HCT116 (cell line): ENCODE measurements around the gene MYLK3. TPM values are rescaled to one million over a fixed set of nuclear protein-coding genes. Genes with fewer than 3 reads are reported as not detected.

Experiments used
- ATAC-seq: fragments of 200-7000 bp; cut with Tn5 transposase; 2 replicates; pipeline ENCODE4 v1.9.1; 2020; ENCODE audit warnings: mild to moderate bottlenecking, moderate library complexity
- BruUV-seq: library from RNA; stranded (reverse); fragments of 400-500 nt; replicated peaks from 2 replicates; lab custom pipeline; 2021; lab: Mats Ljungman, UMichigan
- CTCF ChIA-PET: fragments of 300-600 bp; sonication (Branson Sonifier 250); formaldehyde crosslinking; loops from one replicate; lab custom pipeline; 2021; ENCODE audit warnings: antibody characterized with exemption; lab: Charles Lee
- POLR2A ChIA-PET: fragments of 300-600, 350-600 bp; sonication (Branson Sonifier 250); formaldehyde crosslinking; loops from one replicate; lab custom pipeline; 2021; ENCODE audit warnings: antibody characterized with exemption; lab: Charles Lee
- RAD21 ChIA-PET, 2 experiments: fragments of 300-600 bp; sonication (Branson Sonifier 250); formaldehyde crosslinking; loops; one replicate each; lab custom pipeline; 2023; ENCODE audit warnings: low total read pairs in 2 of 2; ENCODE audit not compliant: uncharacterized antibody in 2 of 2, unreplicated experiment in 2 of 2, low non-redundant PET in 1 of 2; lab: Charles Lee
- DNase-seq: peaks from one replicate; pipeline ENCODE4 v3.0.0-alpha.2; 2010; ENCODE audit warnings: low read depth, low spot score
- H2AFZ ChIP-seq: fragments of 200-600 bp; shearing (Covaris generic), sonication (generic); 2 replicates; pipeline ENCODE4 v1.6.1; 2017; ENCODE audit warnings: low read depth, mixed run types, mixed read lengths, antibody characterized with exemption, low read length; ENCODE audit not compliant: poor library complexity, severe bottlenecking
- H3K27ac ChIP-seq: 2 replicates; pipeline ENCODE4 v1.5.1; 2012; ENCODE audit warnings: low read depth, low read length
- H3K27me3 ChIP-seq: fragments of 200-600 bp; sonication (generic); 2 replicates; pipeline ENCODE4 v1.6.1; 2016; ENCODE audit warnings: mixed run types, low read length, mixed read lengths; ENCODE audit not compliant: insufficient read depth
- H3K36me3 ChIP-seq, 2 experiments: fragments of 200-500 bp in 1 of 2; fragments of 200-600 bp in 1 of 2; sonication (Bioruptor generic) in 1 of 2; sonication (generic) in 1 of 2; 2 replicates each; pipeline versions ENCODE4 v1.5.1 to v1.6.1; 2014 to 2016; ENCODE audit warnings: low read length in 2 of 2, inconsistent platforms in 1 of 2, mixed read lengths in 1 of 2, mixed run types in 1 of 2; ENCODE audit not compliant: insufficient read depth in 2 of 2, control insufficient read depth in 1 of 2
- H3K4me1 ChIP-seq, 2 experiments: fragments of 200-600 bp in 1 of 2; sonication (generic) in 1 of 2; 2 replicates each; pipeline versions ENCODE4 v1.5.1 to v1.6.1; 2012 to 2017; ENCODE audit warnings: low read length in 2 of 2, inconsistent platforms in 1 of 2, mild to moderate bottlenecking in 1 of 2, mixed read lengths in 1 of 2, mixed run types in 1 of 2, moderate library complexity in 1 of 2; ENCODE audit not compliant: insufficient read depth in 2 of 2, control insufficient read depth in 1 of 2
- H3K4me2 ChIP-seq: fragments of 200-600 bp; sonication (generic); 2 replicates; pipeline ENCODE4 v1.6.1; 2017; ENCODE audit warnings: mixed run types, low read length, mixed read lengths
- H3K4me3 ChIP-seq, 2 experiments: fragments of 200-600 bp in 1 of 2; sonication (generic) in 1 of 2; replicated peaks in 1 of 2; 2 replicates each; pipeline ENCODE4 v1.5.1; 2011 to 2016; ENCODE audit warnings: low read length in 2 of 2, control low read depth in 1 of 2, low read depth in 1 of 2, mild to moderate bottlenecking in 1 of 2, mixed read lengths in 1 of 2, mixed run types in 1 of 2
- H3K79me2 ChIP-seq: fragments of 200-600 bp; sonication (generic); 2 replicates; pipeline ENCODE4 v1.6.1; 2017; ENCODE audit warnings: mild to moderate bottlenecking, mixed run types, low read length, moderate library complexity, mixed read lengths; ENCODE audit not compliant: insufficient read depth
- H3K9ac ChIP-seq: fragments of 200-600 bp; sonication (generic); 2 replicates; pipeline ENCODE4 v1.6.1; 2016; ENCODE audit warnings: low read length, mixed read lengths
- H3K9me2 ChIP-seq: fragments of 200-600 bp; sonication (generic), shearing (Covaris generic); 2 replicates; pipeline ENCODE4 v1.6.1; 2017; ENCODE audit warnings: mixed run types, mild to moderate bottlenecking, moderate library complexity; ENCODE audit not compliant: insufficient read depth
- H3K9me3 ChIP-seq, 2 experiments: fragments of 200-500 bp in 1 of 2; fragments of 200-600 bp in 1 of 2; sonication (Bioruptor generic) in 1 of 2; sonication (generic) in 1 of 2; 2 replicates each; pipeline ENCODE4 v1.6.1; 2014 to 2017; ENCODE audit warnings: low read length in 2 of 2, mixed read lengths in 2 of 2, inconsistent platforms in 1 of 2, low read depth in 1 of 2, mild to moderate bottlenecking in 1 of 2, mixed run types in 1 of 2, moderate library complexity in 1 of 2; ENCODE audit not compliant: control insufficient read depth in 1 of 2, insufficient read depth in 1 of 2
- H4K20me1 ChIP-seq: fragments of 200-600 bp; sonication (generic), shearing (Covaris generic); 2 replicates; pipeline ENCODE4 v1.6.1; 2017; ENCODE audit warnings: mixed run types, mild to moderate bottlenecking, moderate library complexity; ENCODE audit not compliant: insufficient read depth
- CBX3 ChIP-seq: IDR thresholded peaks from 2 replicates; pipeline ENCODE4 v1.6.1; 2012; ENCODE audit warnings: low read depth
- EZH2phosphoT487 ChIP-seq: fragments of 200-600 bp; IDR thresholded peaks from 2 replicates; pipeline ENCODE4 v1.6.1; 2018; ENCODE audit warnings: antibody characterized with exemption, borderline replicate concordance
- POLR2AphosphoS5 ChIP-seq: IDR thresholded peaks from 2 replicates; pipeline ENCODE4 v1.6.1; 2011; ENCODE audit warnings: mild to moderate bottlenecking, low read depth, low read length, moderate library complexity
- SIN3A ChIP-seq: IDR thresholded peaks from 2 replicates; pipeline ENCODE4 v1.6.1; 2012; ENCODE audit warnings: low read depth
- SP1 ChIP-seq: IDR thresholded peaks from 2 replicates; pipeline ENCODE4 v1.6.1; 2012; ENCODE audit warnings: low read depth
- SRF ChIP-seq: IDR thresholded peaks from 2 replicates; pipeline ENCODE4 v1.6.1; 2012; ENCODE audit warnings: low read depth
- TCF7L2 ChIP-seq: IDR thresholded peaks from 2 replicates; pipeline ENCODE4 v1.7.0; 2011; ENCODE audit warnings: borderline replicate concordance, inconsistent platforms; ENCODE audit not compliant: insufficient read depth, insufficient read length; ENCODE audit errors: extremely low read depth
- ZFX ChIP-seq: fragments of 450-650 bp; IDR thresholded peaks from 2 replicates; pipeline ENCODE4 v1.6.1; 2017
- intact Hi-C: fragments of 100-400 bp; cut with micrococcal nuclease; formaldehyde crosslinking; loops from 2 replicates; pipeline ENCODE4 v1.10.0; 2022
- total RNA-seq: library from RNA; stranded (reverse); gene quantifications from one replicate; pipeline ENCODE4 v1.2.1, GENCODE V29; 2021; ENCODE audit not compliant: unreplicated experiment
- TF ChIP-seq, protein P1 (sequence below): IDR thresholded peaks from 2 replicates; pipeline ENCODE4 v1.6.1; 2012
- TF ChIP-seq, protein P2 (sequence below): IDR thresholded peaks from 2 replicates; pipeline ENCODE4 v1.6.1; 2011; ENCODE audit warnings: mild to moderate bottlenecking, low read length, moderate library complexity; ENCODE audit not compliant: insufficient replicate concordance; ENCODE audit errors: extremely low read depth
- TF ChIP-seq, protein P3 (sequence below), 3 experiments: fragments of 200-600 bp in 1 of 3; sonication (generic) in 1 of 3; IDR thresholded peaks in 2 of 3; conservative IDR thresholded peaks in 1 of 3; 2 replicates each; pipeline ENCODE4 v1.5.1; 2012 to 2017; ENCODE audit warnings: low read depth in 2 of 3, low read length in 2 of 3, antibody characterized with exemption in 1 of 3, borderline replicate concordance in 1 of 3, control low read depth in 1 of 3, mild to moderate bottlenecking in 1 of 3, mixed read lengths in 1 of 3, mixed run types in 1 of 3, moderate library complexity in 1 of 3; ENCODE audit not compliant: insufficient read depth in 1 of 3

MYLK3 gene
- total RNA-seq, 1 experiment from 2014 or later: 0.22 TPM

DNA sequence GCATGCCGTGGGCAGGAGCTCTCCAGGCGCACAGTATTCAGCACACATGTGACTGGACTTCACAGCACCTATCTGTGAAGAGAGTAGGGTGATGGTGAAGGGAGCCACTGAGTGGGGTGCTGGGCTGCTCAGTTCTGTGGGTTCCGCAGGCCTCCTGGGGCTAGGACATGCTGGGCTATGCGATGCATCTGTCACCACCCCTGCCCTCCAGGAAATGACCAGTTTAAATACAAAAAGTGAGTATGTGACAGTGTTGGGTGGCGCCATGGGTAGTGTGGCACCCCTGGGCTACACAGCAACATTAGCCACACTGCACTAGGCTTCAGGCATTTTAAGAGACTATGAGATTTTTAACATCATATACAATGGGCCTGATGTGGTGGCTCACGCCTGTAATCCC lies 28.6 kb downstream of the MYLK3 start:
- Histone ChIP-seq H3K4me1 (no peaks in the 10 kb centered on the region), H3K9me2 (no peaks in the 10 kb centered on the region), H2AFZ (no peak overlapping the region), H3K9ac (no peak overlapping the region), H3K4me2 (no peak overlapping the region), H3K4me3 (no peak overlapping the region), H3K27ac (no peak overlapping the region), H3K9me3 (no peaks in the 10 kb centered on the region), H4K20me1 (no peaks in the 10 kb centered on the region)
- RAD21 ChIA-PET: no interaction called here
- BruUV-seq: no TSS peak
- CTCF ChIA-PET: no interaction called here
- TF ChIP-seq CBX3 (no peak), SP1 (no peak), SIN3A (no peak), EZH2phosphoT487 (no peak)
- TF ChIP-seq, all 23 proteins: peak for 0
- H3K36me3 ChIP-seq: no peaks in the 10 kb centered on the region
- no peaks in the 10 kb centered on the region for H3K79me2 ChIP-seq
- DNase-seq: no peak
- ATAC-seq: no peak
- intact Hi-C loops: no loop called here
- no peaks in the 10 kb centered on the region for H3K27me3 ChIP-seq
- POLR2A ChIA-PET: no interaction called here

DNA sequence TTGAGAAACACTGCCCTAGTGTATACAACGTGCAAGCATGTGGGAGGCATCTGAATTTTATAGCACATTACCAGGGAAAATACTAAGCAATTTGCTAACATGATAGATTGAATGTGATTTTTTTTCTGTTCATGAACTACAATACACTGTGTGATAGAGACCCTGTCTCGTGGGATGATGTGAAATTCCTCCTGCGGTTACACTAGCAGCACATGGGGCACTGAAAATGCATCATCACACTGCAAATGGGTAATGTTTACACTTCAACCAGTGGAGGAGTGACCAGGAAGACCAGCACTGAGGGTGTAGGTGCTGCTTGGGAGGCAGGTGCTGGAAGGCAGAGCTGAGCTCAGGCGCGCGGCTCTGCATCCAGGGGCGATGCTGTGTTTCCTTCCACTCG lies 29.9 kb downstream of the MYLK3 start:
- BruUV-seq: no TSS peak
- no peaks in the 10 kb centered on the region for H3K9me2 ChIP-seq
- no peak for DNase-seq
- H3K27me3 ChIP-seq: no peaks in the 10 kb centered on the region
- TF ChIP-seq ZFX: no peak
- TF ChIP-seq SIN3A: no peak
- TF ChIP-seq, protein P1, sequence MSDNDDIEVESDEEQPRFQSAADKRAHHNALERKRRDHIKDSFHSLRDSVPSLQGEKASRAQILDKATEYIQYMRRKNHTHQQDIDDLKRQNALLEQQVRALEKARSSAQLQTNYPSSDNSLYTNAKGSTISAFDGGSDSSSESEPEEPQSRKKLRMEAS: no peak
- TF ChIP-seq, protein P2, sequence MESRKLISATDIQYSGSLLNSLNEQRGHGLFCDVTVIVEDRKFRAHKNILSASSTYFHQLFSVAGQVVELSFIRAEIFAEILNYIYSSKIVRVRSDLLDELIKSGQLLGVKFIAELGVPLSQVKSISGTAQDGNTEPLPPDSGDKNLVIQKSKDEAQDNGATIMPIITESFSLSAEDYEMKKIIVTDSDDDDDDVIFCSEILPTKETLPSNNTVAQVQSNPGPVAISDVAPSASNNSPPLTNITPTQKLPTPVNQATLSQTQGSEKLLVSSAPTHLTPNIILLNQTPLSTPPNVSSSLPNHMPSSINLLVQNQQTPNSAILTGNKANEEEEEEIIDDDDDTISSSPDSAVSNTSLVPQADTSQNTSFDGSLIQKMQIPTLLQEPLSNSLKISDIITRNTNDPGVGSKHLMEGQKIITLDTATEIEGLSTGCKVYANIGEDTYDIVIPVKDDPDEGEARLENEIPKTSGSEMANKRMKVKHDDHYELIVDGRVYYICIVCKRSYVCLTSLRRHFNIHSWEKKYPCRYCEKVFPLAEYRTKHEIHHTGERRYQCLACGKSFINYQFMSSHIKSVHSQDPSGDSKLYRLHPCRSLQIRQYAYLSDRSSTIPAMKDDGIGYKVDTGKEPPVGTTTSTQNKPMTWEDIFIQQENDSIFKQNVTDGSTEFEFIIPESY: no peak
- TF ChIP-seq POLR2AphosphoS5: no peak
- TF ChIP-seq, protein P3, sequence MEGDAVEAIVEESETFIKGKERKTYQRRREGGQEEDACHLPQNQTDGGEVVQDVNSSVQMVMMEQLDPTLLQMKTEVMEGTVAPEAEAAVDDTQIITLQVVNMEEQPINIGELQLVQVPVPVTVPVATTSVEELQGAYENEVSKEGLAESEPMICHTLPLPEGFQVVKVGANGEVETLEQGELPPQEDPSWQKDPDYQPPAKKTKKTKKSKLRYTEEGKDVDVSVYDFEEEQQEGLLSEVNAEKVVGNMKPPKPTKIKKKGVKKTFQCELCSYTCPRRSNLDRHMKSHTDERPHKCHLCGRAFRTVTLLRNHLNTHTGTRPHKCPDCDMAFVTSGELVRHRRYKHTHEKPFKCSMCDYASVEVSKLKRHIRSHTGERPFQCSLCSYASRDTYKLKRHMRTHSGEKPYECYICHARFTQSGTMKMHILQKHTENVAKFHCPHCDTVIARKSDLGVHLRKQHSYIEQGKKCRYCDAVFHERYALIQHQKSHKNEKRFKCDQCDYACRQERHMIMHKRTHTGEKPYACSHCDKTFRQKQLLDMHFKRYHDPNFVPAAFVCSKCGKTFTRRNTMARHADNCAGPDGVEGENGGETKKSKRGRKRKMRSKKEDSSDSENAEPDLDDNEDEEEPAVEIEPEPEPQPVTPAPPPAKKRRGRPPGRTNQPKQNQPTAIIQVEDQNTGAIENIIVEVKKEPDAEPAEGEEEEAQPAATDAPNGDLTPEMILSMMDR (IDR thresholded peaks at IDR 0.05 in 2 of 3, conservative IDR thresholded peaks at IDR 0.05 in 1 of 3; ENCODE audit: borderline replicate concordance in 1 of 3, insufficient read depth in 1 of 3, low read depth in 2 of 3, low read length in 2 of 3): no peak
- TF ChIP-seq TCF7L2: no peak
- TF ChIP-seq SRF: no peak
- TF ChIP-seq, all 23 proteins: peak for 0
- no peak overlapping the region for H3K4me3 ChIP-seq
- H4K20me1 ChIP-seq: no peaks in the 10 kb centered on the region
- ChIA-PET CTCF (no interaction called here), RAD21 (no interaction called here), POLR2A (no interaction called here)
- H3K4me2 ChIP-seq: no peak overlapping the region
- intact Hi-C loops: no loop called here
- no peaks in the 10 kb centered on the region for H3K36me3 ChIP-seq
- H3K9ac ChIP-seq: no peak overlapping the region
- H2AFZ ChIP-seq: no peak overlapping the region
- H3K79me2 ChIP-seq: no peaks in the 10 kb centered on the region
- ATAC-seq: no peak
- H3K4me1 ChIP-seq: no peaks in the 10 kb centered on the region
- H3K27ac ChIP-seq: no peak overlapping the region
- no peaks in the 10 kb centered on the region for H3K9me3 ChIP-seq
